CD4-positive, alpha-beta T cell treated with Interleukin-4 for 1 hour (primary cell): ENCODE data around the gene GREM2.

ENCODE experiments used
- DNase-seq, 2 donors: peaks; one replicate each; pipeline ENCODE4 v3.0.0-alpha.2; 2020 to 2022

GREM2 gene

GRCh38 chr1:240609527-240610060 is 2.4 kb downstream of the GREM2 start:
- no peak for DNase-seq

- peak in 1 of 2 donors; percentile 26 for DNase-seq
Measured at GRCh38 chr1:240608707-240609106, 3.2 kb downstream of the GREM2 start.

GRCh38 chr1:240607006-240607405 is 4.9 kb downstream of the GREM2 start:
- no peak for DNase-seq

GRCh38 chr1:240602189-240602588 is 9.8 kb downstream of the GREM2 start:
- DNase-seq: no peak

- no peak for DNase-seq
Measured at GRCh38 chr1:240599830-240600229, 12.1 kb downstream of the GREM2 start.

- no peak for DNase-seq
Measured at GRCh38 chr1:240599299-240599698, 12.7 kb downstream of the GREM2 start.

- DNase-seq: no peak
Measured at GRCh38 chr1:240598216-240599001, 13.5 kb downstream of the GREM2 start.

- no peak for DNase-seq
Measured at GRCh38 chr1:240597153-240597745, 14.7 kb downstream of the GREM2 start.

GRCh38 chr1:240595476-240595875 is 16.5 kb downstream of the GREM2 start:
- no peak for DNase-seq

- DNase-seq: no peak
Measured at GRCh38 chr1:240591564-240591963, 20.4 kb downstream of the GREM2 start.

- DNase-seq: no peak
Measured at GRCh38 chr1:240591078-240591477, 20.9 kb downstream of the GREM2 start.

GRCh38 chr1:240589585-240590110 is 22.3 kb downstream of the GREM2 start:
- no peak for DNase-seq

GRCh38 chr1:240586006-240586405 is 25.9 kb downstream of the GREM2 start:
- no peak for DNase-seq

GRCh38 chr1:240582953-240583352 is 29.0 kb downstream of the GREM2 start:
- DNase-seq: no peak

GRCh38 chr1:240579511-240579910 is 32.4 kb downstream of the GREM2 start:
- DNase-seq: no peak

GRCh38 chr1:240577095-240577494 is 34.9 kb downstream of the GREM2 start:
- no peak for DNase-seq

- DNase-seq: peak; percentile 26 to 81
Measured at GRCh38 chr1:240575981-240576662, 35.8 kb downstream of the GREM2 start.

- DNase-seq: no peak
Measured at GRCh38 chr1:240572328-240572727, 39.6 kb downstream of the GREM2 start.

- DNase-seq: no peak
Measured at GRCh38 chr1:240571782-240572181, 40.2 kb downstream of the GREM2 start.

GRCh38 chr1:240567066-240567465 is 44.9 kb downstream of the GREM2 start:
- no peak for DNase-seq

- no peak for DNase-seq
Measured at GRCh38 chr1:240562779-240563178, 49.2 kb downstream of the GREM2 start.

- no peak for DNase-seq
Measured at GRCh38 chr1:240562111-240562590, 49.8 kb downstream of the GREM2 start.

GRCh38 chr1:240559781-240560180 is 52.2 kb downstream of the GREM2 start:
- no peak for DNase-seq
